Stomach (tissue), 9 donors: ENCODE results near the gene SPOCK3. TPM values are rescaled to one million over a fixed set of nuclear protein-coding genes. Genes with fewer than 3 reads are reported as not detected.
"Not testable (repeated sequence)": the region's sequence is repeated elsewhere in the genome, so short reads cannot be mapped to it uniquely, and the experiment has no call there.

Source experiments
- DNase-seq, 2 donors: peaks; one replicate each; pipeline versions ENCODE4 v3.0.0 to v3.0.0-alpha.2; 2013 to 2019
- H3K27ac ChIP-seq, 5 donors: fragments of 200-600 bp in 4 of 5; sonication (generic) in 4 of 5; one replicate each; pipeline ENCODE4 v1.5.1; 2013 to 2019; ENCODE audit warnings: mild to moderate bottlenecking in 1 of 5, moderate library complexity in 1 of 5
- H3K27me3 ChIP-seq, 3 donors: fragments of 200-600 bp; sonication (generic); one replicate each; pipeline ENCODE4 v1.5.1; 2017 to 2019; ENCODE audit warnings: mixed run types in 1 of 3
- H3K36me3 ChIP-seq, 4 donors: fragments of 200-600 bp; sonication (generic); 1 replicate in 3 of 4; 2 replicates in 1 of 4; pipeline ENCODE4 v1.5.1; 2016 to 2019
- H3K4me1 ChIP-seq, 4 donors: fragments of 200-600 bp; sonication (generic); one replicate each; pipeline ENCODE4 v1.5.1; 2016 to 2019
- H3K4me3 ChIP-seq, 4 donors: fragments of 200-600 bp; sonication (generic) in 3 of 4; one replicate each; pipeline ENCODE4 v1.5.1; 2016 to 2019; ENCODE audit warnings: mild to moderate bottlenecking in 1 of 4
- H3K9me3 ChIP-seq, 4 donors: fragments of 200-600 bp; sonication (generic); one replicate each; pipeline ENCODE4 v1.5.1; 2016 to 2019
- EP300 ChIP-seq: sonication (generic); formaldehyde crosslinking; IDR thresholded peaks from one replicate; pipeline ENCODE4 v1.6.1; 2017; ENCODE audit warnings: antibody characterized with exemption
- POLR2A ChIP-seq, 4 donors: fragments of 450-650 bp; IDR thresholded peaks; one replicate each; pipeline ENCODE4 v1.6.1; 2016; ENCODE audit warnings: antibody characterized with exemption in 4 of 4, control low read depth in 2 of 4, mild to moderate bottlenecking in 1 of 4, moderate library complexity in 1 of 4
- POLR2AphosphoS5 ChIP-seq, 3 donors: sonication (generic); formaldehyde crosslinking; IDR thresholded peaks; one replicate each; pipeline ENCODE4 v1.6.1; 2016; ENCODE audit warnings: antibody characterized with exemption in 3 of 3
- WGBS, 5 donors: extraction: QIAGEN DNeasy Blood & Tissue Kit in 3 of 5; methylation state at CpG; one replicate each; pipeline versions ENCODE4 v1.1.5 to v1.1.7; 2013 to 2018; 5-methylcytosine and 5-hydroxymethylcytosine counted together
- intact Hi-C: fragments of 100-400 bp; cut with DNase I; formaldehyde crosslinking; loops from one replicate; pipeline ENCODE4 v1.15.1; 2023; ENCODE audit warnings: low total_unique reads
- polyA plus RNA-seq, 3 donors: library from polyadenylated mRNA; stranded (reverse); fragments of 200-250 nt; gene quantifications; one replicate each; pipeline ENCODE4 v1.2.3, GENCODE V29; 2013
- total RNA-seq, 5 donors: library from RNA; depleted of rRNA; stranded (reverse); fragments of >200 nt; gene quantifications; one replicate each; pipeline versions ENCODE4 v1.1.0 to v1.2.3, GENCODE V29; 2014 to 2016
- TF ChIP-seq, protein P1 (sequence below), 7 experiments: fragments of 450-650 bp in 4 of 7; fragments of 200-600 bp in 3 of 7; sonication (generic) in 3 of 7; IDR thresholded peaks; one replicate each; pipeline ENCODE4 v1.5.1; 2016 to 2019; ENCODE audit warnings: antibody characterized with exemption in 7 of 7, control low read depth in 2 of 7, mild to moderate bottlenecking in 1 of 7
- donor health status: healthy with polysubstance abuse.
- donor health status: Bipolar disorder and iron deficiency.
- donor health status: healthy.

SPOCK3 gene
- total and polyA plus RNA-seq, 8 donors = 0.33 to 6.1 (median 1.8) TPM; not detected in 5

DNA sequence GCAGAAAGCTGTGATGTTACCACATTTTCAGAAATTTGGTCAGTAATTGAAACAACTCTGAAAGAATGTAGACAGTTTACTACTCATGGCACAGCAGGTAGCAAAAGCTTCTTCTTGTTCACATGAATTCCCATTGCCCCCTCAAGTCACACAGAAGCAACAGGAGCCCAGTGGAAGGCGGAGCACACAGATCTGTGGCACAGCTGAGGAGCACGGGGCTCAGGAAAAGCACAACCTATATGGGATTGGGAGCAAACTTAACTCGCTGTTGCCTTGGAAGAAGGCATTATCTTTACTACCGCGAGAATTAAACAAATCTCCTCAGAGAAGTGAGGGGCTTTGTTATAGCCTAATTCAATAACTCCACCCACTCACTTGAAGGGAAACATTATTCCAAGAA is 358.5 kb downstream of the SPOCK3 start:
- Histone ChIP-seq H3K4me3 (no peak overlapping the region), H3K36me3 (no peaks in the 10 kb centered on the region), H3K9me3 (no peaks in the 10 kb centered on the region), H3K4me1 (no peaks in the 10 kb centered on the region), H3K27me3 (no peaks in the 10 kb centered on the region), H3K27ac (no peak overlapping the region)
- no peak for DNase-seq
- TF ChIP-seq, protein P1, sequence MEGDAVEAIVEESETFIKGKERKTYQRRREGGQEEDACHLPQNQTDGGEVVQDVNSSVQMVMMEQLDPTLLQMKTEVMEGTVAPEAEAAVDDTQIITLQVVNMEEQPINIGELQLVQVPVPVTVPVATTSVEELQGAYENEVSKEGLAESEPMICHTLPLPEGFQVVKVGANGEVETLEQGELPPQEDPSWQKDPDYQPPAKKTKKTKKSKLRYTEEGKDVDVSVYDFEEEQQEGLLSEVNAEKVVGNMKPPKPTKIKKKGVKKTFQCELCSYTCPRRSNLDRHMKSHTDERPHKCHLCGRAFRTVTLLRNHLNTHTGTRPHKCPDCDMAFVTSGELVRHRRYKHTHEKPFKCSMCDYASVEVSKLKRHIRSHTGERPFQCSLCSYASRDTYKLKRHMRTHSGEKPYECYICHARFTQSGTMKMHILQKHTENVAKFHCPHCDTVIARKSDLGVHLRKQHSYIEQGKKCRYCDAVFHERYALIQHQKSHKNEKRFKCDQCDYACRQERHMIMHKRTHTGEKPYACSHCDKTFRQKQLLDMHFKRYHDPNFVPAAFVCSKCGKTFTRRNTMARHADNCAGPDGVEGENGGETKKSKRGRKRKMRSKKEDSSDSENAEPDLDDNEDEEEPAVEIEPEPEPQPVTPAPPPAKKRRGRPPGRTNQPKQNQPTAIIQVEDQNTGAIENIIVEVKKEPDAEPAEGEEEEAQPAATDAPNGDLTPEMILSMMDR (IDR thresholded peaks at IDR 0.05) = no peak
- TF ChIP-seq POLR2A (IDR thresholded peaks at IDR 0.05) (no peak), EP300 (no peak), POLR2AphosphoS5 (IDR thresholded peaks at IDR 0.05) (no peak)
- intact Hi-C loops = no loop called here
- WGBS, 5 donors = 45 to 70% (median 52%) methylated on average over 5 of the region's 5 CpGs

DNA sequence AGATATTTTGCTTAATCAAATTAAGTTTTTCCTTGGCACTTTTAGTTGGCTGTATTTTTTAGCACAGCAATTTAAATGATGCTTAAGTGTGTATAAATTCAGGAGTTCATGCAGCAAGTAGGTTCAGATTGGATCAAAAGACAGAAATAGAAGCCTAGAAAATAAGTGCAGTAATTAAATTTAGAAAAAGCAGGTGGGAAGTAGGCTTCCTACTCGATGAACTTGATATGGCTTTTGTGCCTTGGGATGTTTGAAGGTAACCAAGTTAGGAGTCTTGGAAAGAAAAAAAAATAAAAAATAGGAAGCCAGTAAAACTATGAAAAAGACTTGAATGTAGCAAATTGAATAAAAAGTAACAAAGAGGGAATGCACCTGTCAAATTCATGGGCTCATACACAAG is 372.3 kb downstream of the SPOCK3 start:
- H3K36me3 ChIP-seq = no peaks in the 10 kb centered on the region
- no peak for DNase-seq
- peaks cover 0 to 9% (median 0%) of the 10 kb centered on the region in 4 donors for H3K9me3 ChIP-seq
- no peak overlapping the region for H3K27ac ChIP-seq
- no peak overlapping the region for H3K4me3 ChIP-seq
- intact Hi-C loops = no loop called here
- H3K4me1 ChIP-seq = no peaks in the 10 kb centered on the region
- 71 to 90% (median 83%) methylated on average over 1 of the region's 1 CpG for WGBS, 5 donors
- TF ChIP-seq EP300 (no peak), POLR2AphosphoS5 (IDR thresholded peaks at IDR 0.05) (no peak), POLR2A (IDR thresholded peaks at IDR 0.05) (no peak)
- TF ChIP-seq, protein P1 (IDR thresholded peaks at IDR 0.05) = no peak
- H3K27me3 ChIP-seq = no peaks in the 10 kb centered on the region

GRCh38 chr4:166850398-166850797 is 383.9 kb downstream of the SPOCK3 start:
- H3K27ac ChIP-seq, H3K36me3 ChIP-seq, DNase-seq, H3K9me3 ChIP-seq, H3K4me1 ChIP-seq, intact Hi-C loops, H3K27me3 ChIP-seq, H3K4me3 ChIP-seq: not testable (repeated sequence)
- 94 to 96% (median 95%) methylated on average over 18 to 23 of the region's 23 CpGs for WGBS, 5 donors

DNA sequence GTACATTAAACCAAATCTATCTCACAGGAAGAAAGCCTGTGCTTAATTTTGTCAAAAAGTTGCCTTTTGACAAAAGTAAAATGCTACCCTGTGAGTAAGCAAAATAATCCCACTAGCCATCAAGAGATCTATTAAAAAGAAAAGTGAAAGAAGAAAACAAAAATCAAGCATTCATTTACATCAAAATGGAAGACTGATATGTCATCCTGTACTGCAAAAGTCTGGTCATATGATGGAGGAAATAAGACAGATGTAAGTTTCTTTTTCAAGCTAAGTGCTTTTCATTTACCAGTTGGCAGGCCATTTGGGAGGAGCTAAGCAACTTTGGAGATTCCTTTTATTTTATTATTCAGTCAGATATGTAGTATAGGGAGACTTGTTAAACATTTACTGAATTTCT is 387.4 kb downstream of the SPOCK3 start:
- Histone ChIP-seq H3K4me3 (no peak overlapping the region), H3K27me3 (no peaks in the 10 kb centered on the region), H3K27ac (no peak overlapping the region), H3K9me3 (peaks cover 0 to 16% (median 9%) of the 10 kb centered on the region in 4 donors), H3K4me1 (no peaks in the 10 kb centered on the region), H3K36me3 (no peaks in the 10 kb centered on the region)
- no peak for DNase-seq
- TF ChIP-seq, protein P1 (IDR thresholded peaks at IDR 0.05) = no peak
- intact Hi-C loops = no loop called here

DNA sequence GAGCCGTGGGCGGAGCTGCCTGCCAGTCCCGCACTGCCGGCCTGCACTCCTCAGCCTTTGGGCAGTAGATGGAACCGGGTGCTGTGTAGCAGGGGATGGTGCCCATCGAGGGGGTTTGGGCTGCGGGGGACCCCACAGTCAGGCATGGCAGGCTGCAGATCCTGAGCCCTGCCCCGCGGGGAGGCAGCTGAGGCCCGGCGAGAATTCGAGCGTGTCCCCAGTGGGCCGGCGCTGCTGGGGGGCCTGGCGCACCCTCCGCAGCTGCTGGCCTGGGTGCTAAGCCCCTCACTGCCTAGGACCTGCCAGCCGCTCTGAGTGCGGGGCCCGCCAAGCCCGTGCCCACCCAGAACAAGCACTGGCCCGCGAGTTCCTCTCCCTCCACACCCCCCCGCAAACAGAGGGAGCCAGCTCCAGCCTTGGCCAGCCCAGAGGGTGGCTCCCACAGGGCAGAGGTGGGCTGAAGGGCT is 391.5 kb downstream of the SPOCK3 start:
- intact Hi-C loops = no loop called here
- Histone ChIP-seq H3K36me3 (no peaks in the 10 kb centered on the region), H3K27ac (no peak overlapping the region), H3K9me3 (peaks cover 0 to 20% (median 10%) of the 10 kb centered on the region in 4 donors), H3K4me1 (no peaks in the 10 kb centered on the region), H3K27me3 (no peaks in the 10 kb centered on the region), H3K4me3 (no peak overlapping the region)
- WGBS, 5 donors = 91 to 99% (median 96%) methylated on average over 6 to 24 of the region's 24 CpGs
- TF ChIP-seq EP300 (no peak), POLR2AphosphoS5 (IDR thresholded peaks at IDR 0.05) (no peak), POLR2A (IDR thresholded peaks at IDR 0.05) (no peak)
- TF ChIP-seq, protein P1 (IDR thresholded peaks at IDR 0.05) = no peak
- no peak for DNase-seq
